ENCODE measurements around the gene CRCP.
"Not testable (repeated sequence)": the region's sequence is repeated elsewhere in the genome, so short reads cannot be mapped to it uniquely, and the experiment has no call there.

Gene CRCP

GRCh38 chr7:66152371-66153191, 37.9 kb downstream of the CRCP start:
- in situ Hi-C loops (cut with HindIII; ENCODE audit: low sequenced_read_pairs), result no loop called here

DNA sequence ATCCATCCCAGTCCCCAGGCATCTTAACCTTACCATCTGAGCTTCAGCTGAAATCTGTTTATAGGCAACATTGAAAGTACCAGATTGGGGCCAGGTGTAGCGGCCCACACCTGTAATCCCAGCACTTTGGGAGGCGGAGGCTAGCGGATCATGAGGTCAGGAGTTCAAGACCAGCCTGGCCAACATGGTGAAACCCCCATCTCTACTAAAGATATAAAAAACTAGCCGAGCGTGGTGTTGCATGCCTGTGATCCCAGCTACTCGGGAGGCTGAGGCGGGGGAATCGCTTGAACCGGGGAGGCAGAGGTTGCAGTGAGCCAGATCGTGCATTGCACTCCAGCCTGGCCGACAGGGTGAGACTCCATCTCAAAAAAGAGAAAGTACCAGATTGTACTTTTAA, 39.0 kb downstream of the CRCP start:
- in situ Hi-C loops (cut with HindIII; ENCODE audit: low sequenced_read_pairs), result no loop called here

GRCh38 chr7:66156035-66156434, 41.4 kb downstream of the CRCP start:
- in situ Hi-C loops (cut with HindIII; ENCODE audit: low sequenced_read_pairs), result not testable (repeated sequence)

GRCh38 chr7:66157060-66157459, 42.4 kb downstream of the CRCP start:
- in situ Hi-C loops (cut with HindIII; ENCODE audit: low sequenced_read_pairs), result no loop called here

- in situ Hi-C loops (cut with HindIII; ENCODE audit: low sequenced_read_pairs), result no loop called here
Observed at GRCh38 chr7:66162622-66163021, 48.0 kb downstream of the CRCP start.

- in situ Hi-C loops (cut with HindIII; ENCODE audit: low sequenced_read_pairs), result no loop called here
Observed at GRCh38 chr7:66163186-66163610, 48.6 kb downstream of the CRCP start.

GRCh38 chr7:66164356-66164755, 49.7 kb downstream of the CRCP start:
- in situ Hi-C loops (cut with HindIII; ENCODE audit: low sequenced_read_pairs), result no loop called here

DNA sequence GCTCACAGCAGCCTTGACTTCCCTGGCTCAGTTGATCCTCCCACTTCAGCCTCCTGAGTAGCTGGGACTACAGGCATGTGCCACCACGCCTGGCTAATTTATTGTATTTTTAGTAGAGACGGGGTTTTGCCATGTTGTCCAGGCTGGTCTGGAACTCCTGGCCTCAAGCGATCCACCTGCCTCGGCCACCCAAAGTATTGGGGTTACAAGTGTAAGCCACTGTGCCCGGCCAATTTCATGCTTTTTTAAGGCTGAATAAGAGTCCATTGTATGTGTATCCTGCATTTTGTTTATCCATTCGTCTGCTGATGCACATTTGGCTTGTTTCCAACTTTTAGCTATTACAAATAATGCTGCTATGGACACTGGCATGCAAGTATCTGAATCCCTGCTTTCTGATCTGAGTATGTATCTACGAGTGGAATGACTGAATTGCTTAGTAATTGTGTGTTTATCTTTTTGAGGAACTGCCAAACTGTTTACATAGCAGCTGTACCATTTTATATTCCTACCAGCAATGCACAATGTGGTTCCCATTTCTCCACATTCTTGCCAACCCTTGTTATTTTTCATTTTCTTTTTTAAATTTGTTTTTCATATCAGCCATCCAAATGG, 53.2 kb downstream of the CRCP start:
- in situ Hi-C loops (cut with HindIII; ENCODE audit: low sequenced_read_pairs), result no loop called here

GRCh38 chr7:66169616-66170015, 55.0 kb downstream of the CRCP start:
- in situ Hi-C loops (cut with HindIII; ENCODE audit: low sequenced_read_pairs), result no loop called here

DNA sequence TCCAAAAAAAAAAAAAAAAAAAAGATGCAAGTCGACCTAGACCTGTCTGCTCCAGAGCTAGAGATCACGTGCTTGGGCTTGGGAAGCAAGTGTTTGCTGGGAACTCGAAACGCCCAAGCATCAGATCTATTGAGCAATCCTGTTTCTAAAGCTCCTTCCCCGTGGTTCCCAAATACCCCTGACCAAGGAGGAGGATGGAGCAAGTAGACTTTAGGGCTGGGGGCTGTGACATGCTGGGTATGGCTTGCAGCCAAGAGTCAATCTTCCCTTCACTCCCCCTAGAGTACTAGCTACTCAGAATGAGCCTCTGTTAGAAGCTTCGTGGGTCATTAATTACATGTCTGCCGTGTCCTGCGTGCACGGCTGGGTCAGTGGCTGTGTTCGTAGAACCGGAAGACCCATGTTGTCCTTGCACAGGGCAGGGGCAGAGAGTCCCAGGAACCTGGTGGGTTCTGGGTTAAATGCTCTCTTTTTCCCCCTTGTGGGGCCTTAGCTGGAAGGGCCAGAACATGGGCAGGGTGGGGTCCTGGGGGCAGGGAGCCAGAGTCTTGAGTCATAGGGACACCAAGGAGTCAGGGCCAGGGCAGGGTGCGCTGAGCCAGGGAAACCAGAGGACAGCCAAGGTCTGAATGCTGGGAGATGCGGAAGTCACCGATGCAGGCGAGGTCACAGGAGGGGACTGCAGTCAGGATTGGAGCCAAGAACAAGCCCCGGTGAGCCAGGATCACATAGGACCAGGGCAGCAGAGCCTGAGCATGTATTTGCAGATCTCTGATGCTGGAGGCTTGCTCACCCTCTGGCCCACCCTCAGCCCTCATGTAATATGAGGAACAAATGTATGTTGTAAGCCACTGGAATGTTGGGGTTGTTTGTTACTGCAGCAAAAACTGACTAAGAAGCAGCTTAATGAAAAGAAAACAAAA, 55.9 kb downstream of the CRCP start:
- in situ Hi-C loops (cut with HindIII; ENCODE audit: low sequenced_read_pairs), result no loop called here

GRCh38 chr7:66172536-66173401, 58.1 kb downstream of the CRCP start:
- in situ Hi-C loops (cut with HindIII; ENCODE audit: low sequenced_read_pairs), result not testable (repeated sequence)

DNA sequence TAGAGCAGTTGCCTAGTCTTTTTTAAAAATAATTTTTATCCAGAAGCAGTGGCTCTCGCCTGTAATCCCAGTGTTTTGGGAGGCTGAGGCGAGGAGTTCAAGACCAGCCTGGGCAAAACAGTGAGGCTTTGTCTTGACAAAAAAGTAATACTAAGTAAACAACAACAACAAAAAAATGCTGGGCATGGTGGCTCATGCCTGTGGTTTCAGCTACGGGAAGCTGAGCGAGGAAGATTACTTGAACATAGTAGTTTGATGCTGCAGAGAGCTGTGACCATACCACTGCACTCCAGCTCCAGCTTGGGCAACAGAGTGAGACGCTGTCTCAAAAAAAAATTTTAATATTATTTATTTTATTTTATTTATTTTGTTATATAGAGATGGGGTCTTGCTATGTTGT, 59.2 kb downstream of the CRCP start:
- in situ Hi-C loops (cut with HindIII; ENCODE audit: low sequenced_read_pairs), result no loop called here

DNA sequence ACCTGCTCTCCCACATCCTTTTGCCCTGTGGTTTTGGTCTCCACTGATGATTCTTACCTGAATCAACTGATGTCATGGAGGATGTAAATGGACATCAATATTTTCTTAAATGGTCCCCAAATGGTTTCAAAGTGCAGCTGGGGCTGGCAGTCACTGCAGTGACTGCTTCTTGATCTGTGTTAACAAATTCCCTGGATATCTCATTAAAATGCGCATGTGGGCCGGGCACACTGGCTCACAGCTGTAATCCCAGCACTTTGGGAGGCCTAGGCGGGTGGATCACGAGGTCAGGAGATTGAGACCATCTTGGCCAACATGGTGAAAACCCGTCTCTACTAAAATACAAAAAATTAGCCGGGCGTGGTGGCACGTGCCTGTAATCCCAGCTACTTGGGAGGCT, 60.4 kb downstream of the CRCP start:
- in situ Hi-C loops (cut with HindIII; ENCODE audit: low sequenced_read_pairs), result not testable (repeated sequence)

DNA sequence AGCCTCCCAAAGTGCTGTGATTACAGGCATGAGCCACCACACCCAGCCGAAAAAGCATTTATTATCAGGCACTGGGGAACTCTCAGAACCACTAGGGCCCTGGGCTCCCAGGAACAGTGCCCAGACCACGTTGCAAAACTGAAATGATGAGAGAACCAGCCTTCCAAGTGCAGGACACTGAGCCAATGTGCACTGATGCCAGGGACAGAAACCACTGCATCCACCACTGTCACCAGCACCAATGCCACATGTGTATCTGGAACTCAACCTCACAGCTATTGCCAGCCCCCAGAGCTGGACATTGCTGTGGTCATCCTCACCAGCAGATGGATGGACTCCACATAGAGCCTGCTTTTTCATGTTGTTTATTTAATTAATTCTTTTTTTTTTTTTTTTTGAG, 62.3 kb downstream of the CRCP start:
- in situ Hi-C loops (cut with HindIII; ENCODE audit: low sequenced_read_pairs), result no loop called here

- in situ Hi-C loops (cut with HindIII; ENCODE audit: low sequenced_read_pairs), result no loop called here
Observed at GRCh38 chr7:66178258-66178657, 63.6 kb downstream of the CRCP start.

- in situ Hi-C loops (cut with HindIII; ENCODE audit: low sequenced_read_pairs), result no loop called here
Observed at GRCh38 chr7:66181329-66181728, 66.7 kb downstream of the CRCP start.

DNA sequence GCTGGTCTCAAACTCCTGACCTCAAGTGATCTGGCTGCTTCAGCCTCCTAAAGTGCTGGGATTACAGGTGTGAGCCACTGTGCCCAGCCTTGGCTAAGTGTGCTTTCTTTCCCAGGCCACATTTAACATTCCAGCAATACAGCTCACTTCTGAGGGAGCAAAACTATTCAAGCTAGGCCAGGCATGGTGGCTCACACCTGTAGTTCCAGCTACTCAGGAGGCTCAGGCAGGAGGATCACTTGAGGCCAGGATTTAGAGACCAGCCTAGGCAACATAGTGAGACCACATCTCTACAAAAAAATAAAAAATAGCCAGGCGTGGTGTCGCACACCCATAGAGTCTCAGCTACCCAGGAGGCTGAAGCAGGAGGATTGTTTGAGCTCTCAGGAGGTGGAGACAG, 67.2 kb downstream of the CRCP start:
- in situ Hi-C loops (cut with HindIII; ENCODE audit: low sequenced_read_pairs), result no loop called here

DNA sequence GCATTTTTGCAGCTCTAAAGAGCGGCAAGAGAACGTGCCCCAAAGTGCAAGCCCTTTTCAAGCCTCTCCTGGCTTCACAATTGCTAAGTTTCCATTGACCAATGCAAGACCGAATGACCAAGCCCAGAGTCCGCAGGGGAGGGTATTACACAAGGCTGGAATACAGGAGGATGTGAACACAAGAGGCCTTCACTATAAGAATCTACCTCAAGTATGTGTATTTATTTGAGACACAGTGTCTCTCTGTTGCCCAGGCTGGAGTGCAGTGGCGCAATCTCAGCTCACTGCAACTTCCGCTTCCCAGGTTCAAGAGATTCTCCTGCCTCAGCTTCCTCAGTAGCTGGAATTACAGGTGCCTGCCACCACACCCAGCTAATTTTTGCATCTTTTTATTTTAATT, 68.3 kb downstream of the CRCP start:
- in situ Hi-C loops (cut with HindIII; ENCODE audit: low sequenced_read_pairs), result no loop called here

DNA sequence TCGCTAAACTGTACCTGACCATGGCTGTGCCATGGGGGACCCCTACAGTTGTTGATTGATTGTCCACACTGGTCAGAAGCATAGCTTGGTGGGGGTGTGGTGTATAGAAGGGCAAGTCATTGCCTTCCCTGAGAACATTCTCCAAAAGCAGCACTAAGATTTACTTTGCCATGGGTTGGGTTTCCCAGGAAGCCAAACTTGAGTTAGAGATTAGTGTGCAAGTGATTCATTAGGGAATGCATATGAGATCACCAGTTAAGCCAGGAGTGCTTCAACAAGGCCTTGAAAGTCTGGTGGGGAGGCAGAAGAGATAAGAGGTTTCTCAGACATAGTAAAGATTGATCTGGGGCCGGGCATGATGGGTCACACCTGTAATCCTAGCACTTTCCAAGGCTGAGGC, 69.1 kb downstream of the CRCP start:
- in situ Hi-C loops (cut with HindIII; ENCODE audit: low sequenced_read_pairs), result no loop called here

- in situ Hi-C loops (cut with HindIII; ENCODE audit: low sequenced_read_pairs), result no loop called here
Observed at GRCh38 chr7:66185680-66186187, 71.1 kb downstream of the CRCP start.

Measured in endothelial cell of hepatic sinusoid (primary cell).